ENCODE data around the gene GTF2E1.
"Not testable (repeated sequence)": the region's sequence is repeated elsewhere in the genome, so short reads cannot be mapped to it uniquely, and the experiment has no call there.

The GTF2E1 gene

DNA sequence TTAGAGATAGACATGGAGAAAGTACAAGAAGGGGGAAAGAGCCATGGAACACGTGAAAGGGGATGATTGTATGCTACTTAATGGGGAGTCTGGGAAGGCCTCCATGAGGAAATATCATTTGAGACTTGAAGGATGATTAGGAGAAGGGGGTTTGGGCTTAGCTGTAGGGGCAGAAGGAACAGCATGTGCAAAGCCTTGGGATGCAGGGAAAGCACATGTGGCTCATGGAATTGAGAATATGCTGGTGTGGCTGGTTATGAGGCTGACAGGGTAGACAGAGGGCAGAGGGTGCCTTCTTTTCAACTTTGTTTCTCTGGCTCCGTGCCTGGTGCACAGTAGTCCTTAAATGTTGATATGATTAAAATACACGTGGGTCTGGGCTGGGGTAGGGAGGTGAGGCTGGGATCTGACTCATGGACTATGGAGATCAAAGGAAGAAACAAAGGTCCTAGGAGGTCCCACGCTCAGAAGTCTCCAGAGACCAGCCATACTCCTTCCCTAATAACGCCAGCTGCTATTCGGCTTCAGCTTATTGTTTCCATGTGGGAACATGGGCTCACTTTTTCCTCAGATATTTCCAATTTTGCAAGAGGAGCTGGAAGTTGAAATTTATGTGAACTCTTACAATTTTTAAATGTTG lies 1.1 kb downstream of the GTF2E1 start:
- no peak for DNase-seq (ENCODE audit: low spot score)
- TF ChIP-seq, protein P1, sequence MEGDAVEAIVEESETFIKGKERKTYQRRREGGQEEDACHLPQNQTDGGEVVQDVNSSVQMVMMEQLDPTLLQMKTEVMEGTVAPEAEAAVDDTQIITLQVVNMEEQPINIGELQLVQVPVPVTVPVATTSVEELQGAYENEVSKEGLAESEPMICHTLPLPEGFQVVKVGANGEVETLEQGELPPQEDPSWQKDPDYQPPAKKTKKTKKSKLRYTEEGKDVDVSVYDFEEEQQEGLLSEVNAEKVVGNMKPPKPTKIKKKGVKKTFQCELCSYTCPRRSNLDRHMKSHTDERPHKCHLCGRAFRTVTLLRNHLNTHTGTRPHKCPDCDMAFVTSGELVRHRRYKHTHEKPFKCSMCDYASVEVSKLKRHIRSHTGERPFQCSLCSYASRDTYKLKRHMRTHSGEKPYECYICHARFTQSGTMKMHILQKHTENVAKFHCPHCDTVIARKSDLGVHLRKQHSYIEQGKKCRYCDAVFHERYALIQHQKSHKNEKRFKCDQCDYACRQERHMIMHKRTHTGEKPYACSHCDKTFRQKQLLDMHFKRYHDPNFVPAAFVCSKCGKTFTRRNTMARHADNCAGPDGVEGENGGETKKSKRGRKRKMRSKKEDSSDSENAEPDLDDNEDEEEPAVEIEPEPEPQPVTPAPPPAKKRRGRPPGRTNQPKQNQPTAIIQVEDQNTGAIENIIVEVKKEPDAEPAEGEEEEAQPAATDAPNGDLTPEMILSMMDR (IDR thresholded peaks at IDR 0.05; ENCODE audit: extremely low read depth, missing control alignments) = no peak

DNA sequence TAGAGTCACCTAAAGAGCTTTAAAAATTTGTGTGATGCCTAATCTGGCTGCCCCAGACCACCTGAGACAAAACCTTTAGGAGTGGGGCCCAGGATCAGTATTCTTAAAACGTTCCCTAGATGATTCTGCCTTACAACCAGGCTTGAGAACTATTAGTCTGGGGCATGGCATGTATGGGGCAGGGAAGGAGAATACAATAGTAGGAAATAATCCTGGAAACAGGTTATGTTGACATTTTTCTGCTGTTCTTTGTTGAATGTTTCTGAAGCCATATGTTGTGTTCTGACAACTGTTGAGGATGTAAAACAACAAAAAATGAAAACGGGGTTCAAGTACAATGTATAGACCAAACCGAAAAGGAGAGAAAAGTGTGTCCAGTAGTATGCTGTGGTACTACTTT lies 2.9 kb downstream of the GTF2E1 start:
- TF ChIP-seq, protein P1 (IDR thresholded peaks at IDR 0.05; ENCODE audit: extremely low read depth, missing control alignments) = no peak
- DNase-seq (ENCODE audit: low spot score) = no peak

DNA sequence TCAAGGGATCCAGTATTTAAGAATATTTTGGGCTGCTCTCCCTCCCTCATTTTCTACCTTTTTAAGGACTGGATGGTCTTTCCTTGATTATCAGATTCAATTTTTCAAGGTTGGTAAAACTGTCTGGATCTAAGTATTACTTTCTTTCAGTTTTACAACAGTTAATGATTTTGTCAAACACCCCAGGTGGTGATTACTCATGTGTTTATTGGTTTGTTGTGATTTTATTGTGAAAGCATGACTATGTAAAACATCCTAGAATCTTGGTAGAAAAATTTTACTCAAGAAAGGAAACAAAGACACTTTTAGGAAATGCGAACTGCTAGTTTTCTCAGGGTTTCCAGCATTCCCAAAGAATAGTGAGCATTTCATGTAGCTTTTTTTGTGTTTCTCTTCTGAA lies 7.3 kb downstream of the GTF2E1 start:
- no peak for DNase-seq (ENCODE audit: low spot score)
- TF ChIP-seq, protein P1 (IDR thresholded peaks at IDR 0.05; ENCODE audit: extremely low read depth, missing control alignments) = no peak

DNA sequence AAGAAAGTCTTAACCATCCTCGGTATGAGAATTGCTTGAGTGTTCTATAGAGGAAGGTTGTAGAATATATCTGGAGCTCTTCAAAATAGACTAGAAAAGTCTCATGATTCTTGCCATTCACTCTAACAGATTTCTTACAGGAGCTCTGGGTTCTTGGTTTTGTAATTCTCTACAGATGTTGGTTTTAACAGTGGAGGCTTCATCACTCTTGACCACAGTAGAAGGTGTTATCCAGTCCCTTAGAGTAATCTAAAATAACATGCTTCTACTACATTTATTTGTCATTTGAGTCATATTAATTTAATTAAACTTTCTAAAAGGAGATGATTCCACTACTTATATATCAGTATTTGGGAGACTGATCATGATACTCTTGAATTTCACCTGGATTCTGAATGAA lies 9.7 kb downstream of the GTF2E1 start:
- TF ChIP-seq, protein P1 (IDR thresholded peaks at IDR 0.05; ENCODE audit: extremely low read depth, missing control alignments) = no peak

DNA sequence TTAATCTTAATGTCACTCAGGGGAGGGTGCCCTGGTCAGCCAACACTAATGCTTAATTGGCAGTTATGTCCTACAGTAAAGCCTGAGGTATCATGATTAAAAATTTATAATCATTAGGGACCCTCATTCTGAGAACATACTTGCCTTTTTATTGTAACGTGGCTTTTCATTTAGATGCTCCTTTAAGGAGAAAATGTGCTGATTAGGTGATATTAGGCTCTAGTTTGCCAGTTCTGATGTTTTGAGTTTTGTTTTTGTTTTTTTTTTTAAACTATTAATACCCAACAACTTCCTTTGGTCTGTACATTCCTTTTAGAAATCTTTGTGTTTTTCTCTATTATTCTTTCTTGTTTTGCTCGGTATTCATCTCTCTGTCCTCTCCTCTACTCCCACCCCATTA lies 10.3 kb downstream of the GTF2E1 start:
- TF ChIP-seq, protein P1 (IDR thresholded peaks at IDR 0.05; ENCODE audit: extremely low read depth, missing control alignments) = no peak
- DNase-seq (ENCODE audit: low spot score) = no peak

More for the DNA sequence above, 9.7 kb downstream of the GTF2E1 start:
- no peak for DNase-seq (ENCODE audit: low spot score)

DNA sequence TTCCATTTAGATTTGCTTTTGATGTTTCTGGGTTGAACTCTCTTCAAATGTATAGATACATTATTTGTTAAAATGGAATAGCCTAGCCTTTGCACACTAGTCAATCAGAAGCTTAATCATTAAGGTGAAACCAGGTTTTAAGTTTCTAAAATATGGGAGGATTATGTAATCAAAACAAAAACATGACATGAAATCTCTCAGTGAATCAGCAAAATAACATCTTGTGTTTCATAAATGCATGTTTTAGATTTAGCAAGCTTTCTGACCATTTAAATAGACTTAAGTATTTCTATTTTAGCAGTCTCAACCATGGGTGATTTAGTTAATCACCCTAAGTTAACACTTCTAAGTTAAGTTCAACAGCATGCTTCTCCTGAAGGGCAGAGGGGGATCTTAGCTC lies 11.3 kb downstream of the GTF2E1 start:
- TF ChIP-seq, protein P1 (IDR thresholded peaks at IDR 0.05; ENCODE audit: extremely low read depth, missing control alignments) = no peak

DNA sequence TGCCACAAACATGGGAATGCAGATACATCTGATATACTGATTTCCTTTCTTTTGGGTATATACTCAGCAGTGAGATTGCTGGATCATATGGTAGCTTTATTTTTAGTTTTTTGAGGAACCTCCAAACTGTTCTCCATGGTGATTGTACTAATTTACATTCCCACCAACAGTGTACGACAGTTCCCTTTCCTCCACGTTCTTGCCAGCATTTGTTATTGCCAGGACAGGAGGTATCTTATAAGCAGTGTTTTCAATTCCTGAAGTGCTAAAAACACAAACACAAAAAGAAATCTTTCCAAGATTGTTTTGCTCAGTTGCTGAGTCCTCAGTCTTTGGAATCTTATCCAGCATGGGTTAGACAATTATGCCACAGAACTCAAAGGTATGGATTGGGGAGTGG lies 13.5 kb downstream of the GTF2E1 start:
- no peak for DNase-seq (ENCODE audit: low spot score)
- TF ChIP-seq, protein P1 (IDR thresholded peaks at IDR 0.05; ENCODE audit: extremely low read depth, missing control alignments) = no peak

More for the DNA sequence above, 11.3 kb downstream of the GTF2E1 start:
- no peak for DNase-seq (ENCODE audit: low spot score)

DNA sequence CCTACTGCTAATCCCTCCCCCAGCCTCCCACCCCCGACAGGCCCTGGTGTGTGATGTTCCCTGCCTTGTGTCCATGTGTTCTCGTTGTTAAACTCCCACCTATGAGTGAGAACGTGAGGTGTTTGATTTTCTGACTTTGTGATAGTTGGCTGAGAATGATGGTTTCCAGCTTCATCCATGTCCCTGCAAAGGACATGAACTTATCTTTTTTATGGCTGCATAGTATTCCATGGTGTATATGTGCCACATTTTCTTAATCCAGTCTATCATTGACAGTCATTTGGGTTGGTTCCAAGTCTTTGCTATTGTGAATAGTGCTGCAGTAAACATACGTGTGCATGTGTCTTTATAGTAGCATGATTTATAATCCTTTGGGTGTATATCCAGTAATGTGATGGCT lies 16.0 kb downstream of the GTF2E1 start:
- not testable (repeated sequence) for DNase-seq (ENCODE audit: low spot score)

Data from GM20000 (cell line).